PFSK-1 (cell line): ENCODE measurements around the gene NEK5.

Source experiments
- FOXP2 ChIP-seq: optimal IDR thresholded peaks from 2 replicates; pipeline ENCODE3; 2011; ENCODE audit warnings: borderline replicate concordance, control low read depth, inconsistent platforms; ENCODE audit not compliant: insufficient read depth; ENCODE audit errors: extremely low read length, extremely low read depth
- POLR2AphosphoS5 ChIP-seq: IDR thresholded peaks from 2 replicates; pipeline ENCODE4 v1.6.1; 2012; ENCODE audit warnings: low read depth, mild to moderate bottlenecking, control low read depth, low read length, moderate library complexity
- SIN3A ChIP-seq: IDR thresholded peaks from 2 replicates; pipeline ENCODE4 v1.6.1; 2012; ENCODE audit warnings: mild to moderate bottlenecking, low read length, moderate library complexity, borderline replicate concordance; ENCODE audit not compliant: insufficient read depth
- TAF1 ChIP-seq: IDR thresholded peaks from 2 replicates; pipeline ENCODE4 v1.6.1; 2012; ENCODE audit warnings: low read length, control low read depth, borderline replicate concordance; ENCODE audit not compliant: insufficient read depth
- TF ChIP-seq, protein P1 (sequence below), 2 experiments: IDR thresholded peaks; 2 replicates each; pipeline versions ENCODE4 v1.6.1 to v1.8.0; 2011 to 2012; ENCODE audit warnings: low read depth in 2 of 2, low read length in 2 of 2, control low read depth in 1 of 2, inconsistent platforms in 1 of 2, mild to moderate bottlenecking in 1 of 2, moderate library complexity in 1 of 2; ENCODE audit not compliant: insufficient read depth in 1 of 2

NEK5 gene

DNA sequence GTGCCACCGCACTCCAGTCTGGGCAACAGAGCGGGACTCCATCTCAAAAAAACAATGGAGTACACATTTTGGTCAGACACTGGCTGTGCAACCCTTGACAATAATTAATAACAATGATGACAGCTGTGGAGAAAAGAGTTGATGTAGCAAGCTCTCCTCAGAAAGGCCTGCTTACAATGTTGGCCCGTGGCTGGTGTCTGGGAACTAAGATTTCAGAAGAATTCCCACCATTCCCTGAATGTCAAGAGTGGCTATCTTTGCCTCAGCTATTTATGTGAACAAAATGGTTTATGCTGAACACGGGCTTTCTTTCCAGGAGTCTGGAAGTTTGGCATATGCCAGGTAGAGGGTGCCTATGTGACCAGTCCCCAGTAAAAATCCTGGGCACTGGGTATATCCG lies 25.5 kb downstream of the NEK5 start:
- no peak for TF ChIP-seq TAF1
- TF ChIP-seq, protein P1, sequence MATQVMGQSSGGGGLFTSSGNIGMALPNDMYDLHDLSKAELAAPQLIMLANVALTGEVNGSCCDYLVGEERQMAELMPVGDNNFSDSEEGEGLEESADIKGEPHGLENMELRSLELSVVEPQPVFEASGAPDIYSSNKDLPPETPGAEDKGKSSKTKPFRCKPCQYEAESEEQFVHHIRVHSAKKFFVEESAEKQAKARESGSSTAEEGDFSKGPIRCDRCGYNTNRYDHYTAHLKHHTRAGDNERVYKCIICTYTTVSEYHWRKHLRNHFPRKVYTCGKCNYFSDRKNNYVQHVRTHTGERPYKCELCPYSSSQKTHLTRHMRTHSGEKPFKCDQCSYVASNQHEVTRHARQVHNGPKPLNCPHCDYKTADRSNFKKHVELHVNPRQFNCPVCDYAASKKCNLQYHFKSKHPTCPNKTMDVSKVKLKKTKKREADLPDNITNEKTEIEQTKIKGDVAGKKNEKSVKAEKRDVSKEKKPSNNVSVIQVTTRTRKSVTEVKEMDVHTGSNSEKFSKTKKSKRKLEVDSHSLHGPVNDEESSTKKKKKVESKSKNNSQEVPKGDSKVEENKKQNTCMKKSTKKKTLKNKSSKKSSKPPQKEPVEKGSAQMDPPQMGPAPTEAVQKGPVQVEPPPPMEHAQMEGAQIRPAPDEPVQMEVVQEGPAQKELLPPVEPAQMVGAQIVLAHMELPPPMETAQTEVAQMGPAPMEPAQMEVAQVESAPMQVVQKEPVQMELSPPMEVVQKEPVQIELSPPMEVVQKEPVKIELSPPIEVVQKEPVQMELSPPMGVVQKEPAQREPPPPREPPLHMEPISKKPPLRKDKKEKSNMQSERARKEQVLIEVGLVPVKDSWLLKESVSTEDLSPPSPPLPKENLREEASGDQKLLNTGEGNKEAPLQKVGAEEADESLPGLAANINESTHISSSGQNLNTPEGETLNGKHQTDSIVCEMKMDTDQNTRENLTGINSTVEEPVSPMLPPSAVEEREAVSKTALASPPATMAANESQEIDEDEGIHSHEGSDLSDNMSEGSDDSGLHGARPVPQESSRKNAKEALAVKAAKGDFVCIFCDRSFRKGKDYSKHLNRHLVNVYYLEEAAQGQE (IDR thresholded peaks at IDR 0.05; ENCODE audit: insufficient read depth in 1 of 2, low read depth in 2 of 2, low read length in 2 of 2): no peak
- no peak for TF ChIP-seq SIN3A
- TF ChIP-seq POLR2AphosphoS5: no peak
- no peak for TF ChIP-seq FOXP2

DNA sequence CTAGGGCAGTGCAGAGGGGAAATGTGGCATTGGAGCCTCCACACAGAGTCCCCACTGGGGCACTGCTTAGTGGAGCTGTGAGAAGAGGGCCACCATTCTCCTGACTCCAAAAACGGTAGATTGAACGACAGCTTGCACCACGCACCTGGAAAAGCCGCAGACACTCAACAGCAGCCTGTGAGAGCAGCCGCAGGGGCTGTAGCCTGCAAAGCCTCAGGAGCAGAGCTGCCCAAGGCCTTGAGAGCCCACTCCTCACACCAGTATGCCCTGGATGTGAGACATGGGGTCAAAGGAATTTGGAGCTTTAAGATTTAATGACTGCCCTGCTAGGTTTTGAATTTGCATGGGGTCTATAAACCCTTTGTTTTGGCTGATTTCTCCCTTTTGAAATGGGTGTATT lies 31.7 kb downstream of the NEK5 start:
- TF ChIP-seq SIN3A (no peak), POLR2AphosphoS5 (no peak), TAF1 (no peak), FOXP2 (no peak)
- TF ChIP-seq, protein P1 (IDR thresholded peaks at IDR 0.05; ENCODE audit: insufficient read depth in 1 of 2, low read depth in 2 of 2, low read length in 2 of 2): no peak

- TF ChIP-seq TAF1 (no peak), POLR2AphosphoS5 (no peak), SIN3A (no peak), FOXP2 (no peak)
- TF ChIP-seq, protein P1 (IDR thresholded peaks at IDR 0.05; ENCODE audit: insufficient read depth in 1 of 2, low read depth in 2 of 2, low read length in 2 of 2): no peak
These were observed 32.1 kb downstream of the NEK5 start for GRCh38 chr13:52096748-52097147.

DNA sequence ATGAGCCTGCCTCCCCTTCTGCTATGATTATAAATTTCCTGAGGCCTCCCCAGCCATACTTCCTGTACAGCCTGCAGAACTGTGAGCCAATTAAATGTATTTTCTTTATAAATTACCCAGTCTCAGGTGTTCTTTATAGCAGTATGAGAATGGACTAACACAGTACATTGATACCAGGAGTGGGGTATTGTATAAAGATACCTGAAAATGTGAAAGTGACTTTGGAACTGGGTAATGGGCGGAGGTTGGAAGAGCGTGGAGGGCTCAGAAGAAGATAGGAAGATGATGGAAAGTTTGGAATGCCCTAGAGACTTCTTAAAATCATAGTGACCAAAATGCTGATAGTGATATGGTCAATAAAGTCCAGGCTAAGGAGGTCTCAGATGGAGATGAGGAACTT lies 32.8 kb downstream of the NEK5 start:
- TF ChIP-seq, protein P1 (IDR thresholded peaks at IDR 0.05; ENCODE audit: insufficient read depth in 1 of 2, low read depth in 2 of 2, low read length in 2 of 2): no peak
- TF ChIP-seq FOXP2 (no peak), POLR2AphosphoS5 (no peak)

GRCh38 chr13:52092087-52092486 lies 36.8 kb downstream of the NEK5 start:
- TF ChIP-seq FOXP2 (no peak), POLR2AphosphoS5 (no peak), TAF1 (no peak), SIN3A (no peak)
- TF ChIP-seq, protein P1 (IDR thresholded peaks at IDR 0.05; ENCODE audit: insufficient read depth in 1 of 2, low read depth in 2 of 2, low read length in 2 of 2): no peak
